Activated CD4-positive, alpha-beta T cell treated with anti-CD3 and anti-CD28 coated beads for 36 hours (primary cell): ENCODE measurements around the gene RNH1. TPM values are rescaled to one million over a fixed set of nuclear protein-coding genes. Genes with fewer than 3 reads are reported as not detected.
A peak's percentile ranks its signal among the peaks of the same experiment; 100 is the strongest.

Experiments
- ATAC-seq: fragments of 200-7000 bp; cut with Tn5 transposase; one replicate; pipeline ENCODE4 v1.10.0; 2021; ENCODE audit warnings: mild to moderate bottlenecking, moderate library complexity
- CTCF ChIA-PET: fragments of 350-600 bp; sonication (Branson Sonifier 250); formaldehyde crosslinking; loops from one replicate; lab custom pipeline; 2021; ENCODE audit warnings: antibody characterized with exemption; lab: Charles Lee
- POLR2A ChIA-PET: fragments of 350-600 bp; sonication (Branson Sonifier 250); formaldehyde crosslinking; loops from one replicate; lab custom pipeline; 2021; ENCODE audit warnings: antibody characterized with exemption, inconsistent platforms; lab: Charles Lee
- DNase-seq: peaks from one replicate; pipeline ENCODE4 v3.0.0-alpha.2; 2020
- H3K27ac Mint-ChIP-seq: one replicate; pipeline ENCODE4 v1.8.0; 2021; ENCODE audit warnings: mixed read lengths
- H3K27me3 Mint-ChIP-seq: one replicate; pipeline ENCODE4 v1.8.0; 2021; ENCODE audit warnings: mixed read lengths
- H3K36me3 Mint-ChIP-seq: one replicate; pipeline ENCODE4 v1.8.0; 2021; ENCODE audit warnings: low read depth, mixed read lengths
- H3K4me1 Mint-ChIP-seq: one replicate; pipeline ENCODE4 v1.8.0; 2021; ENCODE audit warnings: mixed read lengths
- H3K4me3 Mint-ChIP-seq: one replicate; pipeline ENCODE4 v1.8.0; 2021; ENCODE audit warnings: mild to moderate bottlenecking, moderate library complexity, mixed read lengths
- H3K9me3 Mint-ChIP-seq: one replicate; pipeline ENCODE4 v1.8.0; 2021; ENCODE audit warnings: low read depth, mixed read lengths
- intact Hi-C, 2 experiments: fragments of 100-400 bp; cut with DNase I in 1 of 2; cut with micrococcal nuclease in 1 of 2; formaldehyde crosslinking; loops; one replicate each; pipeline versions ENCODE4 v1.14.2 to v1.15.1; 2022 to 2024; cut with DNase I, micrococcal nuclease
- total RNA-seq, 2 experiments: library from RNA; stranded (reverse); gene quantifications; one replicate each; pipeline ENCODE4 v1.2.3, GENCODE V29; 2021

Gene RNH1
- total RNA-seq, 2 experiments from 2014 or later = 111 to 116 TPM

DNA sequence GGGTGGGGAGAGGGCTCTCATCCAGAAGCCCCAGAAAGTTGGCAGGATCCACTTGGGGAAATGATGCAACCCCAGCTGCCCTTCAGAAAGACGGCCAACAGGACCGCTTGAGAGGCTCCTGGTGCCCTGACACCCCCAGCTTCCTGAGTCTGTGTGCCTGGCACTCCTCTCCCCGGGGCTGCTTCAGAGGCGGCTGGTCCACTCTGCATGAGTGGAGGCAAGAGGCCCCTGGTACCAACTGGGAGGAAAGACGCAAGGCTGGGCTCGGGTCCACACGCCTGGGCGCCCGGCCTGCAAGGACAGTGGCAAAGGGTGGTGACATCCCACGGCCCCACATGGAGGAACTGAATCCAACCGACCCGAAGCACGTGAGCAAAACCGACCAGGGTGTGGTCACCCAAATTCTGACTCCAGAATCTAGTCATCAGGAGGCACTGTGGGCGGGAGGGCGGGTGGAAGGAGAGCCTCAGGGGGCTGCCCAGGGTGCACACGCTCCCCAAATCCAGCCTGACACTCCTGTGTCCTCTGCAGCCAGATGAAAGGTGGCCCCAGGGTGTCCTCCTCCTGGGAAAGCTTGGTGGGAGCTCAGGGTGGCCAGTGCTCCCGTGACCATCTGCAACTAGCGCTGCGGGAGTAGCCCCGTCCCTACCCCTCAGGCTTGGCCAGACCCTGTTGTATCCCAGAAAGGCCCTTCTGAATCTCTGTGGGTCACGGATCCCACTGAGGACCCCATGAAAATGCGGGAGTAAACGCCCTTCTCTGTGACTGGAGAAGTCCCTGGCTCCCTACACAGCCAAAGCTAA, 3.7 kb downstream of the RNH1 start:
- Mint-ChIP-seq H3K4me3 (peak overlapping the region; percentile 93), H3K36me3 (peaks cover 25% of the 10 kb centered on the region), H3K27me3 (no peaks in the 10 kb centered on the region), H3K27ac (no peak overlapping the region), H3K9me3 (no peaks in the 10 kb centered on the region), H3K4me1 (peaks cover 22% of the 10 kb centered on the region)
- intact Hi-C loops = no loop called here
- POLR2A ChIA-PET = no interaction called here
- DNase-seq (peak; percentile 61), ATAC-seq (no peak)
- CTCF ChIA-PET = interaction anchor here (0.6 kb wide), 1 partner anchor 15 kb away, joined by 3 read pairs; no protein-coding TSS in a partner anchor

DNA sequence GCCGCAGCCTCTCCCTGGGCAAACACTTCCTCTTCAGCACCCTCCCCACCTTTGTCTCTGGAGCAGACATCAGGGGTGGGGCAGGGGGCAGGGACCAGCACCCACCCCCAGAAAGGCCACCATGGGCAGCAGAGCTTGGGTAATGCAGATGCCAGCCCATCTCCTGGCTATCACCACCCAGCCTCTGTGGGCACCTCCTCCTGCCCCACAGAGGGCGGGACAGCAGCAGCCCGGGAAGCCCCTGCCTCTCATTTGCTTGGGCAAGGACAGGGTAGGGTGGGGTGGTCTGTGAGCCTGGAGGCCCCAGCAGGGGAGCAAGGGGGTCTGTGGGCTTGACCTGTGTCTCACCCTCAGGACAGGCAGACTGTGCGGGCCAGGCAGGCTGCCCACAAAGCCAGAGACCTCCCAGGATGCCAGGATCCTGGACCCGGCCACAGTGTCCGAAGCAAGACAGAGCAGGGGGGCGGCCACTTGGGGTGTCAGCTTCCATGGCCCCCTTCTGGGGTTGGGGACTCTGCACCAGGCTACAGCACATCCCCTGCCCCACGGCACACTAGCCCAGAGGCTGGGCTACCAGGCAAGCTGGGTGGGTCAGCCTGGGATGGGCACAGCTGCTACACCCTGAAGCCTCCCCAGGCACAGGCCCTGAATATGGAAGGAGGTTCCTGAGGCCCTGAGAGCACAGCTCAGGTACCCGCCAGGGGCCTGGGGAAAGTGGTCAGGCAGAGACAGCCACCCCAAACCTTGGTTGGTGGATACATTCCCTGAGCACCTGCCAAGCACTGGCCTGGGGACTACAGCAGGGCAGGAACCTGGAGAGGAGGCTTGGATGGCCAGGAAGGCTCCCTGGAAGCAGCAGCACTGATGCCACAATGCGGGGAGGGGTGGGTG, 4.5 kb downstream of the RNH1 start:
- DNase-seq (no peak), ATAC-seq (no peak)
- POLR2A ChIA-PET = interaction anchor here (0.6 kb wide), 1 partner anchor 254 kb away, joined by 3 read pairs; no protein-coding TSS in a partner anchor
- Mint-ChIP-seq H3K36me3 (peaks cover 34% of the 10 kb centered on the region), H3K4me3 (no peak overlapping the region), H3K4me1 (peaks cover 19% of the 10 kb centered on the region), H3K27ac (peak overlapping the region; percentile 37), H3K9me3 (no peaks in the 10 kb centered on the region), H3K27me3 (no peaks in the 10 kb centered on the region)
- CTCF ChIA-PET = no interaction called here
- intact Hi-C loops = no loop called here

DNA sequence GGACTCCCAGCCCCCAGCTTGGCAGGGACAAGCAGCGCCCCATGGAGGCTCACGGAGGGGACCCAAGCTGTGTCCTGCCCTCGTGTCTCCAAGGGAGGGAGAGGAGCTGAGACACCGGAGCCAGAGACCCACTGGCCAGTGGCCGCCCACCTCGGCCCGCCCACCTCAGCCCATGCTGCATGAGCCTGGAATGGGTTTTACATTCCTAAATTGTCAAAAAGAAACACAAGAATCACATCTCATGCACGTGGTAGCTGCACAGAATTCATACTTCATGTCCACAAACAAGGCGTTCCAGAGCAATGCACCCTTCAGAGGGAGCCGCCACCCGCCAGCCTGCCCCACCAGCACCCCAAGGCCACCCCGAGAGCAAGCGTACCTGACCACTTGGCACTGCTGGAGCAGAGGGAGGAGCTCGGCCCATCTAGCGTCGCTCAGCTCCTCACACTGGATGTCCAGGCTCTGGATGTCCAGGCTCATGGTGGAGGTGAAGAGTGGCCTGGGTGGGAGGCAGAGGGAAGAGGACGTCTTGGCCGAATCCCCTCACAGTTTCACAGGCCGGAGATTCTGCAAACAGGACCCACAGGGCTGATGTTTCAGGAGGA, 5.3 kb downstream of the RNH1 start:
- H3K27me3 Mint-ChIP-seq = no peaks in the 10 kb centered on the region
- peaks cover 41% of the 10 kb centered on the region for H3K36me3 Mint-ChIP-seq
- DNase-seq (no peak), ATAC-seq (no peak)
- ChIA-PET POLR2A (interaction anchor here (0.6 kb wide), 2 partner anchors 152 to 253 kb away, joined by 3 read pairs; no protein-coding TSS in a partner anchor), CTCF (no interaction called here)
- intact Hi-C loops = no loop called here
- H3K9me3 Mint-ChIP-seq = no peaks in the 10 kb centered on the region
- peaks cover 19% of the 10 kb centered on the region for H3K4me1 Mint-ChIP-seq
- H3K27ac Mint-ChIP-seq = no peak overlapping the region
- H3K4me3 Mint-ChIP-seq = no peak overlapping the region

DNA sequence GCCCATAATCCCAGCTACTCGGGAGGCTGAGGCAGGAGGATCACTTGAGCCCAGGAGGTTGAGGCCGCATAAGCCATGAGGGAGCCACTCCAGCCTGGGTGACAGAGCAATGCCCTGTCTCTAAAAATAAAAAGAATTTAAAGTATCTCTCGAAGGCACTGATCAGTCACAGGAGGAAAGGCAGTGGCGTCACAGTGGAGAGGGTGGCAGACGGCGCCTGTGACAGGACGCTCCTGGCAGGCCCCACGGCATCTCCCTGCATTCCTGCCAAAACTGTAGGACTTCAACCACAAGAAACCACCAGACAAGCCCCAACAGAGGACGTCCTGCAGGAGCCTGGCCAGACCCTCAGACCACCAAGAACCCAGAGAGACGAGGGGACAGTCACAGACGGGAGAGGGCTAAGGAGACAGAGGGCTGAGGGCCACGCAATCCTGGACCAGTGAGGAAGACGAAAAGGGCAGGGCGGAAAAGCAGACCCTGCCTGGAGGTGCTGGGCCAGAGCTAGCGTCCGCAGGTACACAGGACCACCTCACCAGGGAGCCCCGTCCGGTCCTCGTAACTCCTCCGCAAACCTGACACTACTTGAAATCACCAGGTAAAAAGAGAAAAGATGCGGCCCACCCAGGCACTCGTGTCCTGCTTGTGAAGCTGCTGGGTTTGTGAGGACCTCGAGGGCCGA, 5.9 kb downstream of the RNH1 start:
- intact Hi-C loops = no loop called here
- no peaks in the 10 kb centered on the region for H3K27me3 Mint-ChIP-seq
- peaks cover 42% of the 10 kb centered on the region for H3K36me3 Mint-ChIP-seq
- POLR2A ChIA-PET = interaction anchor here (0.6 kb wide), 1 partner anchor 153 kb away, joined by 3 read pairs; no protein-coding TSS in a partner anchor
- DNase-seq = no peak
- H3K4me1 Mint-ChIP-seq = peaks cover 19% of the 10 kb centered on the region
- no peak for ATAC-seq
- H3K9me3 Mint-ChIP-seq = no peaks in the 10 kb centered on the region
- no peak overlapping the region for H3K4me3 Mint-ChIP-seq
- CTCF ChIA-PET = no interaction called here
- no peak overlapping the region for H3K27ac Mint-ChIP-seq

DNA sequence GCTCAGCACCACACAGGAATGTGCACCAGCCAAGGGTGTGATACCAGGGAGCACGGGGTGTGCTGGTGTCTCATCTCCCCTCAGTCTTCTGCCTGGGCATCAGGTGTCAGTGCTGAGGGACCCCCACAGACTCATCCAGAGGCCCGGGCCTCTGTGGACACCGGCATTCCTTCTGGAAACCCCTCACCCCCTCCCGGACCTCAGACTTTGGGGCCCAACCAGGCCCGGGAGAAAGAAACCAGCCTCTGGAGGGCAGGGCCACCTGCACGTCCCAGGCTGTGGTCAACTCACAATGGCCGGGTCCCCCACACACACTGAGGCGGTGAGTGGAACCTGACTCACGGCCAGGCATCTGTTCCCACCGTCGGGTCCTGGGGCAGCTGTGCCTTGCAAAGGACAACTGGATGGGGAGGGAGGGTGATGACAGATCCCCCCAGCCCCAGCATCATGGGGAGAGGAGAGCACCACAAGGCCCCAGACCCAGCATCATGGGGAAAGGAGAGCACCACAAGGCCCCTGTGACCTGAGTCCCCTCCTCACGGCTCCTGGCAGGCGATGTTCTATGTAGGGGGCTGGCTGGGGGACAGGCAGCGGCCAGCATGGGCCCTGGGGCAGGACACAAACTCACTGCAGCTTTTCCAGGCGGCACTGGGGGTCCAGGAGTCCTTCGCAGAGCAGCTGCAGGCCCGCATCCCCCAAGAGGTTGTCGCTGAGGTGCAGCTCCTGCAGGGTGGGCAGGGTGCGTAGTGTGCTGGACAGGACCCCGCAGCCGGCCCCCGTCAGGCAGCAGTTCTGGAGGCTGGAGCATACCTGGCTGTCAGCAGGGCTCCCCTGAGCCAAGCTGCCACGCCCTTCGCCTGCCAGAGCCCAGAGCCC, 7.6 kb downstream of the RNH1 start:
- DNase-seq = no peak
- POLR2A ChIA-PET = no interaction called here
- ATAC-seq = no peak
- no peak overlapping the region for H3K27ac Mint-ChIP-seq
- H3K4me1 Mint-ChIP-seq = peaks cover 8% of the 10 kb centered on the region
- intact Hi-C loops = no loop called here
- no peaks in the 10 kb centered on the region for H3K9me3 Mint-ChIP-seq
- no peaks in the 10 kb centered on the region for H3K27me3 Mint-ChIP-seq
- H3K4me3 Mint-ChIP-seq = no peak overlapping the region
- peaks cover 40% of the 10 kb centered on the region for H3K36me3 Mint-ChIP-seq
- CTCF ChIA-PET = interaction anchor here (0.7 to 1.0 kb wide), 2 partner anchors 43 to 277 kb away, joined by 3 read pairs; no protein-coding TSS in a partner anchor

DNA sequence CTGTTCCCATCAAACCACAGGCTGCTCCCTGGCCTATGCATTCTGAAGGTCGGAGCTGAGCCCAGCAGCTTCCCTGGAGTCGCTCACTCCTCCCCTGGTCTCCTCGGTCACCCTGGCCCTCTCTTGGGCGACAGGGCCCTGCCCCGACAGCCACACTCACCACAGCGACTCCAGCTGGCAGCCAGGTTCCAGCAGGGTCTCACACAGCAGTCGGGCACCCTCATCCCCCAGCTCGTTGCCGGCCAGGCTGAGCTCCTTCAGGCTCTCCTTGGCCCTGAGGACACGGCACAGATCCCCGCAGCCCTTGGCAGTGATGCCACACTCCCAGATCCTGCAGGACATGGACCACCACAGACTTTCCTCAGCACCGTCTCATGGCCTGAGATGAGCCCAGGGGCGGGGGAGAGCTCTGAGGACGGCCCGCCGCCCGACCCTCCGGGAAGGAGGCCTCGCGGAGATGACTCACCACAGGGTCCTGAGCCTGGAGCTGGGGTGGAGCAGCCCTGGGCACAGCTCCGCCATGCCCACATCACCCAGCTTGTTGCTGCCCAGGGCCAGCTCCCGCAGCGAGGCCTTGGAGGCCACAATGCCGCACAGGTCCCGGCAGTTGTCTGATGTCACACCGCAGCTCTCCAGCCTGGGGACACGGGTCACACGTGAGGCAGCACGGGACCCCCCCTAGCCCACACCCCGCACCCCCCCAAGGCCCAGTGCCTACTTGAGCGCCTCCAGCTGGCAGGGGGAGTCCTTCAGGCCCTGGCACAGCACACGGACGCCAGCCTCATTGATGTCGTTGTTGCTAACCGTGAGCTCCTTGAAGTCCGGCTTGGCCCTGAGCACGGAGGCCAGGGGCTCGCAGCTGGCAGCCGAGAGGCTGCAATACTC, 8.5 kb downstream of the RNH1 start:
- H3K27ac Mint-ChIP-seq = no peak overlapping the region
- ATAC-seq = no peak
- no peak for DNase-seq
- no peaks in the 10 kb centered on the region for H3K27me3 Mint-ChIP-seq
- H3K4me3 Mint-ChIP-seq = no peak overlapping the region
- POLR2A ChIA-PET = no interaction called here
- intact Hi-C loops = no loop called here
- peaks cover 3% of the 10 kb centered on the region for H3K4me1 Mint-ChIP-seq
- peaks cover 39% of the 10 kb centered on the region for H3K36me3 Mint-ChIP-seq
- H3K9me3 Mint-ChIP-seq = no peaks in the 10 kb centered on the region
- CTCF ChIA-PET = interaction anchor here (0.7 to 1.0 kb wide), 3 partner anchors 43 to 278 kb away, joined by 3 read pairs; no protein-coding TSS in a partner anchor

DNA sequence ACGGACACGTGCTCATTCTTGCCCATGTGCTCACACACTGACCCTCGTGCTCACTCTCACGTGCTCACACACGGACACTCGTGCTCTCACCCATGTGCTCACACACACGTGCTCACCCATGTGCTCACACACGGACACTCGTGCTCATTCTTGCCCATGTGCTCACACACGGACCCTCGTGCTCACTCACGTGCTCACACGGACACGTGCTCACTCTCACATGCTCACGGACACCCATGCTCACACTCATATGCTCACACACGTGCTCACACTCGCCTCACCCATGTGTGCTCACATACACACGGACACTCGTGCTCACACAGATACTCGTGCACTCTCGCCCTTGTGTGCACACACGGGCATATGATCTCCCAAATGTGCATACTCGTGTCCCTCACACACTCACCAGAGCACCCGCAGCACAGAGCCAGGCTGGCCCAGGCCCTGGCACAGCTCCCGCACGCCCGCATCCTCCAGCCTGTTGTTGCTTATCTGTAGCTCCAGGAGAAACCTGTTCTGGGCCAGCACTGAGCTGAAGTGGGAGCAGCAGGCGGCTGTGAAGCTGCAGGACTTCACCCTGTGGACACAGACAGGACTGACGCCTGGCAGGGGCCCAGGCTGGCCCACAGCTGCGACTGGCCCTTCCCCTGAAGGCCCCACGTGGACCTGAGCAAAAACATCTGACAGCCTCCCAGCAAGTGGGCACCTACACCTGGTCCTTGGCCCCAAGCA, 9.3 kb downstream of the RNH1 start:
- peak overlapping the region; percentile 31 for H3K27ac Mint-ChIP-seq
- intact Hi-C loops = no loop called here
- no peak for ATAC-seq

DNA sequence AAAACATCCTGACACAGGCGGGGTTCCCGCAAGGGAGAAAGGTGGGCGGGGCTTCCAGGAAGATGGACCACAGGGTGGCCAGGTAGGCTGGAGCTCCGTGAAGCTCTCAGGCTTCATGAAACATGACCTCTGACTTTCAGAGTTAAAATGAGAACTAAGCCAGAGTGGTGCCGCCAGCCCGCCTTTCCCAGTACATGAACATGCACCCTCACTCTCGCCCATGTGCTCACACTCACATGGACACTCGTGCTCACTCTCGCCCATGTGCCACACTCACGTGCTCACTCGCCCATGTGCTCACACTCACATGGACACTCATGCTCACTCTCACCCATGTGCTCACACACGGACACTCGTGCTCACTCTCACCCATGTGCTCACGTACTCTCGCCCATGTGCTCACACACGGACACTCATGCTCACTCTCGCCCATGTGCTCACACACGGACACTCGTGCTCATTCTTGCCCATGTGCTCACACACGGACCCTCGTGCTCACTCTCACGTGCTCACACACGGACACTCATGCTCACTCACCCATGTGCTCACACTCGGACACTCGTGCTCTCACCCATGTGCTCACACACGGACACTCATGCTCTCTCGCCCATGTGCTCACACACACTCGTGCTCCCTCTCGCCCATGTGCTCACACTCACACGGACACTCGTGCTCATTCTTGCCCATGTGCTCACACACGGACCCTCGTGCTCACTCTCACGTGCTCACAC, 10.0 kb downstream of the RNH1 start:
- ChIA-PET POLR2A (no interaction called here), CTCF (no interaction called here)
- peaks cover 39% of the 10 kb centered on the region for H3K36me3 Mint-ChIP-seq
- H3K4me3 Mint-ChIP-seq = no peak overlapping the region
- no peaks in the 10 kb centered on the region for H3K4me1 Mint-ChIP-seq
- intact Hi-C loops = no loop called here
- DNase-seq (no peak), ATAC-seq (no peak)
- H3K27ac Mint-ChIP-seq = peak overlapping the region; percentile 60
- H3K9me3 Mint-ChIP-seq = no peaks in the 10 kb centered on the region
- H3K27me3 Mint-ChIP-seq = no peaks in the 10 kb centered on the region

More for the DNA sequence above, 9.3 kb downstream of the RNH1 start:
- H3K4me3 Mint-ChIP-seq = no peak overlapping the region
- no peaks in the 10 kb centered on the region for H3K4me1 Mint-ChIP-seq
- ChIA-PET CTCF (interaction anchor here (0.8 kb wide), 1 partner anchor 196 kb away, joined by 3 read pairs; no protein-coding TSS in a partner anchor), POLR2A (no interaction called here)
- H3K36me3 Mint-ChIP-seq = peaks cover 39% of the 10 kb centered on the region
- no peaks in the 10 kb centered on the region for H3K27me3 Mint-ChIP-seq
- no peak for DNase-seq
- H3K9me3 Mint-ChIP-seq = no peaks in the 10 kb centered on the region

DNA sequence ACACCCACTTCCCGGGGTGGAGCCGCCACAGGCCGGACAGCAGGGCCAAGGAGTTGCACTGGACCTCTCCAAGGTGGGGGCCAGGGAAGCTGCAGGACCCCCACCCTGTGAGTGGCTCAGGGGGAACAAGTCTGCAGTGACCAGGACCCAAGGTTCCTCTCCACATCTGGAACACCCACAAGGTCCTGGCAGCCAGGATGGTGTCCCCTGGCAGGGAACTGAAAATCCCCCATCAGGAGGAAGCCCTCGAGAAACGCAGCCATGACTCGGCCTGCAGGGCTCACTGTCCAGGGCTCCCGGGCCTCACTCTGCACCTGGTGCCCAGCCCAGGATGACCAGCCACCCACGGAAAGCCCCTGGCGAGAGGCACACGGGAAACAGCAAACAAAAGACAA, 11.5 kb downstream of the RNH1 start:
- intact Hi-C loops = no loop called here
- no peak overlapping the region for H3K27ac Mint-ChIP-seq
- POLR2A ChIA-PET = interaction anchor here (0.6 kb wide), 1 partner anchor 173 kb away, joined by 3 read pairs; no protein-coding TSS in a partner anchor

More for the DNA sequence above, 11.5 kb downstream of the RNH1 start:
- H3K4me1 Mint-ChIP-seq = no peaks in the 10 kb centered on the region
- DNase-seq (no peak), ATAC-seq (no peak)
- H3K4me3 Mint-ChIP-seq = no peak overlapping the region
- CTCF ChIA-PET = no interaction called here
- H3K27me3 Mint-ChIP-seq = no peaks in the 10 kb centered on the region
- H3K9me3 Mint-ChIP-seq = no peaks in the 10 kb centered on the region
- H3K36me3 Mint-ChIP-seq = peaks cover 34% of the 10 kb centered on the region
